Natural killer cell (primary cell): ENCODE data around the gene RBPMS2. TPM values are rescaled to one million over a fixed set of nuclear protein-coding genes. Genes with fewer than 3 reads are reported as not detected.

ENCODE experiments used
- ATAC-seq, 3 donors: fragments of 150-1000 bp in 2 of 3; fragments of 200-7000 bp in 1 of 3; cut with Tn5 transposase; 1 replicate in 1 of 3; 2 replicates in 2 of 3; pipeline ENCODE4 v1.10.0; 2021; ENCODE audit warnings: mild to moderate bottlenecking in 2 of 3, moderate library complexity in 2 of 3
- DNase-seq, 2 donors: peaks; one replicate each; pipeline versions ENCODE4 v3.0.0 to v3.0.0-alpha.2; 2013 to 2021; ENCODE audit warnings: mixed read lengths in 1 of 2
- H3K27ac ChIP-seq: one replicate; pipeline ENCODE4 v1.5.1; 2013; ENCODE audit warnings: mild to moderate bottlenecking, low read length
- H3K27me3 ChIP-seq: one replicate; pipeline ENCODE4 v1.6.1; 2013; ENCODE audit warnings: low read length; ENCODE audit not compliant: control insufficient read depth, insufficient read depth
- H3K36me3 ChIP-seq: one replicate; pipeline ENCODE4 v1.6.1; 2013; ENCODE audit warnings: low read length; ENCODE audit not compliant: control insufficient read depth, insufficient read depth
- H3K4me1 ChIP-seq: one replicate; pipeline ENCODE4 v1.6.1; 2013; ENCODE audit warnings: low read length; ENCODE audit not compliant: control insufficient read depth, insufficient read depth
- H3K4me3 ChIP-seq: one replicate; pipeline ENCODE4 v1.5.1; 2013; ENCODE audit warnings: low read length
- H3K9me3 ChIP-seq: one replicate; pipeline ENCODE4 v1.6.1; 2013; ENCODE audit warnings: low read length; ENCODE audit not compliant: control insufficient read depth, insufficient read depth
- H3K27ac Mint-ChIP-seq, 2 donors: one replicate each; pipeline ENCODE4 v1.8.0; 2022; ENCODE audit warnings: mild to moderate bottlenecking in 2 of 2, mixed read lengths in 2 of 2, moderate library complexity in 1 of 2
- H3K27me3 Mint-ChIP-seq, 2 donors: one replicate each; pipeline ENCODE4 v1.8.0; 2022; ENCODE audit warnings: low read depth in 2 of 2, mixed read lengths in 2 of 2
- H3K36me3 Mint-ChIP-seq: one replicate; pipeline ENCODE4 v1.8.0; 2022; ENCODE audit warnings: mixed read lengths
- H3K4me1 Mint-ChIP-seq, 2 donors: one replicate each; pipeline ENCODE4 v1.8.0; 2022; ENCODE audit warnings: mixed read lengths in 2 of 2
- H3K4me3 Mint-ChIP-seq: one replicate; pipeline ENCODE4 v1.8.0; 2022; ENCODE audit warnings: mild to moderate bottlenecking, moderate library complexity, mixed read lengths
- H3K9me3 Mint-ChIP-seq, 2 donors: one replicate each; pipeline ENCODE4 v1.8.0; 2022; ENCODE audit warnings: mixed read lengths in 2 of 2
- WGBS: methylation state at CpG from one replicate; pipeline ENCODE4 v1.1.7; 2013; ENCODE audit warnings: missing lambda C conversion rate; ENCODE audit not compliant: insufficient coverage; 5-methylcytosine and 5-hydroxymethylcytosine counted together
- intact Hi-C: fragments of 100-400 bp; cut with micrococcal nuclease; formaldehyde crosslinking; loops from one replicate; pipeline ENCODE4 v1.14.2; 2022
- total RNA-seq, 4 donors: library from RNA; stranded (reverse); fragments of 120-200 nt in 1 of 4; gene quantifications; one replicate each; pipeline versions ENCODE4 v1.2.3 to v1.2.4, GENCODE V29; 2013 to 2022
- TF ChIP-seq, protein P1 (sequence below): fragments of 200-600 bp; IDR thresholded peaks from one replicate; pipeline ENCODE4 v1.8.0; 2022; ENCODE audit warnings: antibody characterized with exemption

RBPMS2 gene
- total RNA-seq, 3 donors from 2014 or later (not counting 1 experiment from before 2014, with no cell fraction given) = 7.2 to 25.8 (median 14.7) TPM

- Histone ChIP-seq H3K36me3 (no peaks in the 10 kb centered on the region), H3K4me3 (no peak overlapping the region), H3K27me3 (no peaks in the 10 kb centered on the region), H3K4me1 (peaks cover 18% of the 10 kb centered on the region), H3K9me3 (no peaks in the 10 kb centered on the region), H3K27ac (no peak overlapping the region)
- no peak overlapping the region for H3K4me3 Mint-ChIP-seq
- no peak overlapping the region for H3K27ac Mint-ChIP-seq
- ATAC-seq (no peak), DNase-seq (no peak)
- TF ChIP-seq, protein P1, sequence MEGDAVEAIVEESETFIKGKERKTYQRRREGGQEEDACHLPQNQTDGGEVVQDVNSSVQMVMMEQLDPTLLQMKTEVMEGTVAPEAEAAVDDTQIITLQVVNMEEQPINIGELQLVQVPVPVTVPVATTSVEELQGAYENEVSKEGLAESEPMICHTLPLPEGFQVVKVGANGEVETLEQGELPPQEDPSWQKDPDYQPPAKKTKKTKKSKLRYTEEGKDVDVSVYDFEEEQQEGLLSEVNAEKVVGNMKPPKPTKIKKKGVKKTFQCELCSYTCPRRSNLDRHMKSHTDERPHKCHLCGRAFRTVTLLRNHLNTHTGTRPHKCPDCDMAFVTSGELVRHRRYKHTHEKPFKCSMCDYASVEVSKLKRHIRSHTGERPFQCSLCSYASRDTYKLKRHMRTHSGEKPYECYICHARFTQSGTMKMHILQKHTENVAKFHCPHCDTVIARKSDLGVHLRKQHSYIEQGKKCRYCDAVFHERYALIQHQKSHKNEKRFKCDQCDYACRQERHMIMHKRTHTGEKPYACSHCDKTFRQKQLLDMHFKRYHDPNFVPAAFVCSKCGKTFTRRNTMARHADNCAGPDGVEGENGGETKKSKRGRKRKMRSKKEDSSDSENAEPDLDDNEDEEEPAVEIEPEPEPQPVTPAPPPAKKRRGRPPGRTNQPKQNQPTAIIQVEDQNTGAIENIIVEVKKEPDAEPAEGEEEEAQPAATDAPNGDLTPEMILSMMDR = no peak
- no peaks in the 10 kb centered on the region for H3K36me3 Mint-ChIP-seq
- intact Hi-C loops = no loop called here
- peaks cover 21 to 26% of the 10 kb centered on the region in 2 donors for H3K4me1 Mint-ChIP-seq
- WGBS = 90% methylated on average over 8 of the region's 10 CpGs
- no peaks in the 10 kb centered on the region for H3K9me3 Mint-ChIP-seq
- no peaks in the 10 kb centered on the region for H3K27me3 Mint-ChIP-seq
Observed at GRCh38 chr15:64706011-64706911, 69.1 kb downstream of the RBPMS2 start.

DNA sequence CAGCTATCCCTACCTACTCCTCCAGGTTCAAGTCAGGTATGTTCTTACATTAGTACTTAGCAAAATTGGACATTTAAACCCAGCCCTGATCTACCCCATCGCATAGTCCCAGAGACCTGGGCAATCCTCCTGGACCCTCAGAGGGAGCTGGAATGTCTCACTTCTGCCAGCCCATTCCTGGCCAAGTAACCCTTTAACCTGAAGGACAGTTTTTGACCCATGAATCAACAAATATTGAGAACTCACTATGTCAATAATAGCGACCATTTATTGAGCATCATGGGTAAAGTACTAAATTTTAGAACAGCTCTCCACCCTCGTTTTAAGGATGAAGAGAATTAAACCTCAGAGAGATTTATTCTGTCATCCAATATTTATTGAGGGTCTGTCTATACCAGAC, 70.4 kb downstream of the RBPMS2 start:
- intact Hi-C loops = no loop called here

DNA sequence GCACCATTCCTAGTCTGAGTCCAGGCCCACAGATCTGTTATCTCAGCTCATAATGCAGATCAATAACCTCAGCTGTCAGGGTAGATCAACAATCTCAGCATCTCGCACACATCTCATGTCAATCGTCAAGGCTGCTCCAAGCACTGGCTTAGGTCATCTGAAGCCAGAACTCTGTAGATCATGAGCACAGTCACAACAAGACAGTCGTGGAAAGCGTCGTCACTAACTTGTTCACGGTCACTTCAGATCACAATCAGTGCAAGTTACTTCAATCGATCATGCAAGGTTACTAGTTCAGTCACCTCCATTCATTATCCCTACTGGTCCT, 71.8 kb downstream of the RBPMS2 start:
- DNase-seq = no peak
- Histone ChIP-seq H3K4me1 (peaks cover 34% of the 10 kb centered on the region), H3K27ac (peak overlapping the region; percentile 74), H3K27me3 (no peaks in the 10 kb centered on the region), H3K4me3 (peak overlapping the region; percentile 81), H3K9me3 (no peaks in the 10 kb centered on the region), H3K36me3 (no peaks in the 10 kb centered on the region)
- ATAC-seq = no peak
- intact Hi-C loops = no loop called here
- H3K4me1 Mint-ChIP-seq = peaks cover 44 to 50% of the 10 kb centered on the region in 2 donors
- peak overlapping the region; percentile 75 for H3K4me3 Mint-ChIP-seq
- TF ChIP-seq, protein P1 = no peak
- H3K27me3 Mint-ChIP-seq = no peaks in the 10 kb centered on the region
- WGBS = 87% methylated on average over 7 of the region's 7 CpGs
- peak overlapping the region; percentile 83 for H3K27ac Mint-ChIP-seq
- H3K36me3 Mint-ChIP-seq = no peaks in the 10 kb centered on the region
- no peaks in the 10 kb centered on the region for H3K9me3 Mint-ChIP-seq

More for the DNA sequence above, 70.4 kb downstream of the RBPMS2 start:
- Mint-ChIP-seq H3K36me3 (no peaks in the 10 kb centered on the region), H3K4me1 (peaks cover 33 to 36% of the 10 kb centered on the region in 2 donors), H3K9me3 (no peaks in the 10 kb centered on the region), H3K27me3 (no peaks in the 10 kb centered on the region), H3K27ac (no peak overlapping the region), H3K4me3 (peak overlapping the region; percentile 17)
- Histone ChIP-seq H3K4me3 (no peak overlapping the region), H3K4me1 (peaks cover 29% of the 10 kb centered on the region), H3K9me3 (no peaks in the 10 kb centered on the region), H3K36me3 (no peaks in the 10 kb centered on the region), H3K27ac (no peak overlapping the region), H3K27me3 (no peaks in the 10 kb centered on the region)
- TF ChIP-seq, protein P1 = no peak
- ATAC-seq = no peak
- no peak for DNase-seq
- 99% methylated on average over 3 of the region's 3 CpGs for WGBS
